Measurements from ENCODE around the gene MRPL40.

DNA sequence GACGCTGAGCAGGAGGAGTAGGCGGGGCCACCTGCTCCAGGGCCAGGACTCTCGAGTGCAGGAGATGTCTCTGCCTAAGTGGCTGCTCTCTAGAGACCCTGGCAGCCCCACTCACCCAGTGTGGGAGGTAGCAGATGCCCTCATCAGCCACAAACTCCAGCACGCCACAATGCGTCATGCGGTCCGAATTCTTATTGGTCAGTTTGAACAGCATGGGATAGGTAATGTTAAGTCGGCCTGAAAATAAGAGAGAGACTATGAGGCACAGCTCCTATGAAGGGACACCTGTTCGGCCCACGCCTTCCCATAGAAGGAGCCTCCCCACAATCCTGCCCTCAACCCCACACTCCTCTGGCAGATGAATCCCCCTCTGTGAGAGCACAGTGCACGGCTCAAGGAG, 39.2 kb downstream of the MRPL40 start:
- TF ChIP-seq CTCF (conservative IDR thresholded peaks at IDR 0.05 in 1 of 2, IDR thresholded peaks at IDR 0.05 in 1 of 2; ENCODE audit: low read depth in 1 of 2, low read length in 2 of 2) = no peak
- TF ChIP-seq EZH2 (IDR thresholded peaks at IDR 0.05; ENCODE audit: low read length, missing control alignments) = no peak
